H1 (cell line): ENCODE data around the gene SLC66A2.

Experiments
- BACH1 ChIP-seq: IDR thresholded peaks from 2 replicates; pipeline ENCODE4 v1.6.1; 2012; ENCODE audit warnings: low read length, improper control_type of control experiment
- CBX5 ChIP-seq: fragments of 300-800, 300-1000 bp; sonication (generic); IDR thresholded peaks from 2 replicates; pipeline ENCODE4 v1.7.1; 2016; ENCODE audit warnings: antibody characterized with exemption, low read length, low read depth
- CTCF ChIP-seq, 3 experiments: IDR thresholded peaks; 1 replicate in 2 of 3; 2 replicates in 1 of 3; pipeline versions ENCODE4 v1.5.1 to v1.6.1; 2011; ENCODE audit warnings: low read length in 3 of 3, mild to moderate bottlenecking in 3 of 3, inconsistent platforms in 2 of 3, low read depth in 1 of 3, moderate library complexity in 1 of 3; ENCODE audit not compliant: insufficient read depth in 1 of 3; ENCODE audit errors: control extremely low read depth in 1 of 3
- EGR1 ChIP-seq: IDR thresholded peaks from 2 replicates; pipeline ENCODE4 v1.6.1; 2011; ENCODE audit warnings: low read depth, low read length, borderline replicate concordance
- POLR2A ChIP-seq, 2 experiments: IDR thresholded peaks; 1 replicate in 1 of 2; 2 replicates in 1 of 2; pipeline ENCODE4 v1.6.1; 2011; ENCODE audit warnings: low read depth in 2 of 2, low read length in 2 of 2, mild to moderate bottlenecking in 2 of 2; ENCODE audit errors: control extremely low read depth in 1 of 2
- POLR2AphosphoS5 ChIP-seq: IDR thresholded peaks from 2 replicates; pipeline ENCODE4 v1.6.1; 2011; ENCODE audit warnings: low read depth, low read length
- SIN3A ChIP-seq, 2 experiments: IDR thresholded peaks in 1 of 2; conservative IDR thresholded peaks in 1 of 2; 2 replicates each; pipeline ENCODE4 v1.6.1; 2011 to 2012; ENCODE audit warnings: low read length in 2 of 2, improper control_type of control experiment in 1 of 2, low read depth in 1 of 2, mild to moderate bottlenecking in 1 of 2

GRCh38 chr18:79926715-79927606, 24.5 kb downstream of the SLC66A2 start:
- TF ChIP-seq CTCF (IDR thresholded peaks at IDR 0.05; ENCODE audit: control extremely low read depth in 1 of 3, insufficient read depth in 1 of 3, low read depth in 1 of 3, low read length in 3 of 3) (no peak), POLR2AphosphoS5 (no peak), EGR1 (no peak), CBX5 (no peak), POLR2A (IDR thresholded peaks at IDR 0.05; ENCODE audit: control extremely low read depth in 1 of 2, low read depth in 2 of 2, low read length in 2 of 2) (no peak), SIN3A (conservative IDR thresholded peaks at IDR 0.05 in 1 of 2, IDR thresholded peaks at IDR 0.05 in 1 of 2; ENCODE audit: low read depth in 1 of 2, low read length in 2 of 2) (no peak), BACH1 (no peak)
